HepG2 (cell line): ENCODE results near the gene IL4I1. TPM values are rescaled to one million over a fixed set of nuclear protein-coding genes. Genes with fewer than 3 reads are reported as not detected.

Experiments used
- BORCS8-MEF2B ChIP-seq: sonication (generic); formaldehyde crosslinking; IDR thresholded peaks from 2 replicates; pipeline ENCODE4 v1.8.0; 2022; ENCODE audit warnings: mild to moderate bottlenecking, missing genetic modification reagents
- CENPT ChIP-seq: sonication (generic); formaldehyde crosslinking; IDR thresholded peaks from 2 replicates; pipeline ENCODE4 v1.8.0; 2022; ENCODE audit warnings: low read depth, mild to moderate bottlenecking, moderate library complexity, missing genetic modification reagents
- HIVEP1 ChIP-seq: sonication (generic); formaldehyde crosslinking; IDR thresholded peaks from 2 replicates; pipeline ENCODE4 v1.4.0; 2020; ENCODE audit warnings: mild to moderate bottlenecking, missing genetic modification reagents
- SAP130 ChIP-seq: IDR thresholded peaks from 2 replicates; pipeline ENCODE4 v1.6.1; 2016; ENCODE audit warnings: low read depth
- SNAPC2 ChIP-seq: sonication (generic); formaldehyde crosslinking; IDR thresholded peaks from 2 replicates; pipeline ENCODE4 v1.8.1; 2022; ENCODE audit warnings: mild to moderate bottlenecking, missing genetic modification reagents
- SRSF1 ChIP-seq: fragments of 200-400 bp; formaldehyde crosslinking; optimal IDR thresholded peaks from 2 replicates; pipeline ENCODE3; 2017; ENCODE audit warnings: mild to moderate bottlenecking, low read depth, low read length, moderate library complexity
- polyA plus RNA-seq, 8 experiments: library from polyadenylated mRNA; depleted of rRNA in 3 of 8; stranded (reverse) in 7 of 8; unstranded in 1 of 8; fragments of >200 nt; fragmentation: Illumina TruSeq in 4 of 8; extraction: Trizol in 4 of 8; gene quantifications; 2 replicates each; pipeline versions ENCODE4 v1.2.1 to v1.2.3, GENCODE V29; 2011 to 2016; ENCODE audit warnings: low read depth in 4 of 8, missing spikeins in 1 of 8, mixed read lengths in 1 of 8; ENCODE audit not compliant: insufficient read depth in 1 of 8
- total RNA-seq, 5 experiments: library from RNA; depleted of rRNA; stranded (reverse); fragments of >200 nt; fragmentation: Illumina TruSeq; extraction: Trizol; gene quantifications; 2 replicates each; pipeline ENCODE4 v1.2.3, GENCODE V29; 2016; ENCODE audit warnings: low read depth in 1 of 5
- TF ChIP-seq, protein P1 (sequence below): sonication (generic); formaldehyde crosslinking; IDR thresholded peaks from 2 replicates; pipeline ENCODE4 v1.4.0; 2020; ENCODE audit warnings: missing genetic modification reagents
- TF ChIP-seq, protein P2 (sequence below): sonication (generic); formaldehyde crosslinking; IDR thresholded peaks from 2 replicates; pipeline ENCODE4 v1.5.0; 2020; ENCODE audit warnings: mild to moderate bottlenecking, missing genetic modification reagents, borderline replicate concordance
- TF ChIP-seq, protein P3 (sequence below): sonication (generic); formaldehyde crosslinking; IDR thresholded peaks from 2 replicates; pipeline ENCODE4 v1.4.0; 2020; ENCODE audit warnings: missing genetic modification reagents, mild to moderate bottlenecking, borderline replicate concordance
- TF ChIP-seq, protein P4 (sequence below): sonication (generic); formaldehyde crosslinking; IDR thresholded peaks from 2 replicates; pipeline ENCODE4 v1.8.1; 2023; ENCODE audit warnings: missing genetic modification reagents, inconsistent platforms, borderline replicate concordance
- TF ChIP-seq, protein P5 (sequence below): sonication (generic); formaldehyde crosslinking; IDR thresholded peaks from 2 replicates; pipeline ENCODE4 v1.4.0; 2020; ENCODE audit warnings: missing genetic modification reagents

The IL4I1 gene
- total and polyA plus RNA-seq, 2 of the 13 experiments (the other 11 are each of a cell fraction or from before 2014, with no cell fraction given), result not detected

DNA sequence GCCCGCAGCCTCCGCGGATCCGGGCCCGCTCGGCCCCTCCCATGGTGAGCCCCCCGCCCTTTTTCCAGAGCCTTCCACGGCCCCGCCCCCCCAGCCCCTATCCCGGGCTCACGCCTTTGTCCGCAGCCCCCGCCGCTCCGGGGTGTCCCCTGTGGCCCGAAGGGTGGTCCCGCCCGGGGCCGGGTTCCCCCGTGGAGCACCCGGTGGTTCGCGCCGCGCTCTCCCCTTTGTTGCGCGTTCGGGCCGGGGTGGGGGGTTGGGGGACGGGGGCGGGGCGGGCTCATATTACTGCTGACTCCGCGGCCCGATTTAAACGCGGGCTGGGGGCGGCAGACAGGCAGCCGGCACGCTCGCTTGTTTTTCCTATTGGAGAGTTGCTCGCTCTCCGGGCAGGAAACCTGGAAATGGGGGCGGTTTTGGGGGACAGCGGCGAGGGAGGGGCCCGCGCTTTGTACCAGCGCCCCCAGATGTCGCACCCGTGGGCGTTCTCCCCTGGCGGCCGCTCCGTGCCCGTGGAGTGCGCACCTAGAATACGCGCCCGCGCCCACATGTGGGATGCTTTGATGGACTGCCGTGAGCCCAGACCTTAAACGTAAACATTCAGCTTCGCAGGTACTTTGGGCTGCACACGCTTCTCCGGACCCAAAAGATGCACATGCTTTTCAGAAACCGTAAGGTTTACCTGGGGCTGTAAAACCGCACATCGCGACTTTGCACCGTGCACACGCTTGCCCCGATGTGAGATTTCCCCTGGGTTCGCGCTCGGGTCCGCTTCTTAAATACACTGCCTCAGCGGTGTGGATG, 45.0 kb downstream of the IL4I1 start (continued):
- TF ChIP-seq, protein P1, sequence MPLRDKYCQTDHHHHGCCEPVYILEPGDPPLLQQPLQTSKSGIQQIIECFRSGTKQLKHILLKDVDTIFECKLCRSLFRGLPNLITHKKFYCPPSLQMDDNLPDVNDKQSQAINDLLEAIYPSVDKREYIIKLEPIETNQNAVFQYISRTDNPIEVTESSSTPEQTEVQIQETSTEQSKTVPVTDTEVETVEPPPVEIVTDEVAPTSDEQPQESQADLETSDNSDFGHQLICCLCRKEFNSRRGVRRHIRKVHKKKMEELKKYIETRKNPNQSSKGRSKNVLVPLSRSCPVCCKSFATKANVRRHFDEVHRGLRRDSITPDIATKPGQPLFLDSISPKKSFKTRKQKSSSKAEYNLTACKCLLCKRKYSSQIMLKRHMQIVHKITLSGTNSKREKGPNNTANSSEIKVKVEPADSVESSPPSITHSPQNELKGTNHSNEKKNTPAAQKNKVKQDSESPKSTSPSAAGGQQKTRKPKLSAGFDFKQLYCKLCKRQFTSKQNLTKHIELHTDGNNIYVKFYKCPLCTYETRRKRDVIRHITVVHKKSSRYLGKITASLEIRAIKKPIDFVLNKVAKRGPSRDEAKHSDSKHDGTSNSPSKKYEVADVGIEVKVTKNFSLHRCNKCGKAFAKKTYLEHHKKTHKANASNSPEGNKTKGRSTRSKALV, result 0 out of 2 replicates have a peak, but pooled peaks have one; percentile 18
- TF ChIP-seq CENPT (no peak), HIVEP1 (CRISPR knock-in tag) (0 out of 2 replicates have a peak, but pooled peaks have one; percentile 18), SAP130 (CRISPR knock-in tag) (peak; percentile 41; the same call in 1 of the 2 replicates), SNAPC2 (CRISPR knock-in tag) (no peak), BORCS8-MEF2B (CRISPR knock-in tag) (peak; percentile 44; the same call in 1 of the 2 replicates), SRSF1 (peak; percentile 38)
- TF ChIP-seq, protein P2, sequence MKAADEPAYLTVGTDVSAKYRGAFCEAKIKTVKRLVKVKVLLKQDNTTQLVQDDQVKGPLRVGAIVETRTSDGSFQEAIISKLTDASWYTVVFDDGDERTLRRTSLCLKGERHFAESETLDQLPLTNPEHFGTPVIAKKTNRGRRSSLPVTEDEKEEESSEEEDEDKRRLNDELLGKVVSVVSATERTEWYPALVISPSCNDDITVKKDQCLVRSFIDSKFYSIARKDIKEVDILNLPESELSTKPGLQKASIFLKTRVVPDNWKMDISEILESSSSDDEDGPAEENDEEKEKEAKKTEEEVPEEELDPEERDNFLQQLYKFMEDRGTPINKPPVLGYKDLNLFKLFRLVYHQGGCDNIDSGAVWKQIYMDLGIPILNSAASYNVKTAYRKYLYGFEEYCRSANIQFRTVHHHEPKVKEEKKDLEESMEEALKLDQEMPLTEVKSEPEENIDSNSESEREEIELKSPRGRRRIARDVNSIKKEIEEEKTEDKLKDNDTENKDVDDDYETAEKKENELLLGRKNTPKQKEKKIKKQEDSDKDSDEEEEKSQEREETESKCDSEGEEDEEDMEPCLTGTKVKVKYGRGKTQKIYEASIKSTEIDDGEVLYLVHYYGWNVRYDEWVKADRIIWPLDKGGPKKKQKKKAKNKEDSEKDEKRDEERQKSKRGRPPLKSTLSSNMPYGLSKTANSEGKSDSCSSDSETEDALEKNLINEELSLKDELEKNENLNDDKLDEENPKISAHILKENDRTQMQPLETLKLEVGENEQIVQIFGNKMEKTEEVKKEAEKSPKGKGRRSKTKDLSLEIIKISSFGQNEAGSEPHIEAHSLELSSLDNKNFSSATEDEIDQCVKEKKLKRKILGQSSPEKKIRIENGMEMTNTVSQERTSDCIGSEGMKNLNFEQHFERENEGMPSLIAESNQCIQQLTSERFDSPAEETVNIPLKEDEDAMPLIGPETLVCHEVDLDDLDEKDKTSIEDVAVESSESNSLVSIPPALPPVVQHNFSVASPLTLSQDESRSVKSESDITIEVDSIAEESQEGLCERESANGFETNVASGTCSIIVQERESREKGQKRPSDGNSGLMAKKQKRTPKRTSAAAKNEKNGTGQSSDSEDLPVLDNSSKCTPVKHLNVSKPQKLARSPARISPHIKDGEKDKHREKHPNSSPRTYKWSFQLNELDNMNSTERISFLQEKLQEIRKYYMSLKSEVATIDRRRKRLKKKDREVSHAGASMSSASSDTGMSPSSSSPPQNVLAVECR (CRISPR knock-in tag), result peak; percentile 65
- TF ChIP-seq, protein P3, sequence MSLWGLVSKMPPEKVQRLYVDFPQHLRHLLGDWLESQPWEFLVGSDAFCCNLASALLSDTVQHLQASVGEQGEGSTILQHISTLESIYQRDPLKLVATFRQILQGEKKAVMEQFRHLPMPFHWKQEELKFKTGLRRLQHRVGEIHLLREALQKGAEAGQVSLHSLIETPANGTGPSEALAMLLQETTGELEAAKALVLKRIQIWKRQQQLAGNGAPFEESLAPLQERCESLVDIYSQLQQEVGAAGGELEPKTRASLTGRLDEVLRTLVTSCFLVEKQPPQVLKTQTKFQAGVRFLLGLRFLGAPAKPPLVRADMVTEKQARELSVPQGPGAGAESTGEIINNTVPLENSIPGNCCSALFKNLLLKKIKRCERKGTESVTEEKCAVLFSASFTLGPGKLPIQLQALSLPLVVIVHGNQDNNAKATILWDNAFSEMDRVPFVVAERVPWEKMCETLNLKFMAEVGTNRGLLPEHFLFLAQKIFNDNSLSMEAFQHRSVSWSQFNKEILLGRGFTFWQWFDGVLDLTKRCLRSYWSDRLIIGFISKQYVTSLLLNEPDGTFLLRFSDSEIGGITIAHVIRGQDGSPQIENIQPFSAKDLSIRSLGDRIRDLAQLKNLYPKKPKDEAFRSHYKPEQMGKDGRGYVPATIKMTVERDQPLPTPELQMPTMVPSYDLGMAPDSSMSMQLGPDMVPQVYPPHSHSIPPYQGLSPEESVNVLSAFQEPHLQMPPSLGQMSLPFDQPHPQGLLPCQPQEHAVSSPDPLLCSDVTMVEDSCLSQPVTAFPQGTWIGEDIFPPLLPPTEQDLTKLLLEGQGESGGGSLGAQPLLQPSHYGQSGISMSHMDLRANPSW (CRISPR knock-in tag), result no peak
- TF ChIP-seq, protein P4, sequence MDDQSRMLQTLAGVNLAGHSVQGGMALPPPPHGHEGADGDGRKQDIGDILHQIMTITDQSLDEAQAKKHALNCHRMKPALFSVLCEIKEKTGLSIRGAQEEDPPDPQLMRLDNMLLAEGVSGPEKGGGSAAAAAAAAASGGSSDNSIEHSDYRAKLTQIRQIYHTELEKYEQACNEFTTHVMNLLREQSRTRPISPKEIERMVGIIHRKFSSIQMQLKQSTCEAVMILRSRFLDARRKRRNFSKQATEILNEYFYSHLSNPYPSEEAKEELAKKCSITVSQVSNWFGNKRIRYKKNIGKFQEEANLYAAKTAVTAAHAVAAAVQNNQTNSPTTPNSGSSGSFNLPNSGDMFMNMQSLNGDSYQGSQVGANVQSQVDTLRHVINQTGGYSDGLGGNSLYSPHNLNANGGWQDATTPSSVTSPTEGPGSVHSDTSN, result no peak
- TF ChIP-seq, protein P5, sequence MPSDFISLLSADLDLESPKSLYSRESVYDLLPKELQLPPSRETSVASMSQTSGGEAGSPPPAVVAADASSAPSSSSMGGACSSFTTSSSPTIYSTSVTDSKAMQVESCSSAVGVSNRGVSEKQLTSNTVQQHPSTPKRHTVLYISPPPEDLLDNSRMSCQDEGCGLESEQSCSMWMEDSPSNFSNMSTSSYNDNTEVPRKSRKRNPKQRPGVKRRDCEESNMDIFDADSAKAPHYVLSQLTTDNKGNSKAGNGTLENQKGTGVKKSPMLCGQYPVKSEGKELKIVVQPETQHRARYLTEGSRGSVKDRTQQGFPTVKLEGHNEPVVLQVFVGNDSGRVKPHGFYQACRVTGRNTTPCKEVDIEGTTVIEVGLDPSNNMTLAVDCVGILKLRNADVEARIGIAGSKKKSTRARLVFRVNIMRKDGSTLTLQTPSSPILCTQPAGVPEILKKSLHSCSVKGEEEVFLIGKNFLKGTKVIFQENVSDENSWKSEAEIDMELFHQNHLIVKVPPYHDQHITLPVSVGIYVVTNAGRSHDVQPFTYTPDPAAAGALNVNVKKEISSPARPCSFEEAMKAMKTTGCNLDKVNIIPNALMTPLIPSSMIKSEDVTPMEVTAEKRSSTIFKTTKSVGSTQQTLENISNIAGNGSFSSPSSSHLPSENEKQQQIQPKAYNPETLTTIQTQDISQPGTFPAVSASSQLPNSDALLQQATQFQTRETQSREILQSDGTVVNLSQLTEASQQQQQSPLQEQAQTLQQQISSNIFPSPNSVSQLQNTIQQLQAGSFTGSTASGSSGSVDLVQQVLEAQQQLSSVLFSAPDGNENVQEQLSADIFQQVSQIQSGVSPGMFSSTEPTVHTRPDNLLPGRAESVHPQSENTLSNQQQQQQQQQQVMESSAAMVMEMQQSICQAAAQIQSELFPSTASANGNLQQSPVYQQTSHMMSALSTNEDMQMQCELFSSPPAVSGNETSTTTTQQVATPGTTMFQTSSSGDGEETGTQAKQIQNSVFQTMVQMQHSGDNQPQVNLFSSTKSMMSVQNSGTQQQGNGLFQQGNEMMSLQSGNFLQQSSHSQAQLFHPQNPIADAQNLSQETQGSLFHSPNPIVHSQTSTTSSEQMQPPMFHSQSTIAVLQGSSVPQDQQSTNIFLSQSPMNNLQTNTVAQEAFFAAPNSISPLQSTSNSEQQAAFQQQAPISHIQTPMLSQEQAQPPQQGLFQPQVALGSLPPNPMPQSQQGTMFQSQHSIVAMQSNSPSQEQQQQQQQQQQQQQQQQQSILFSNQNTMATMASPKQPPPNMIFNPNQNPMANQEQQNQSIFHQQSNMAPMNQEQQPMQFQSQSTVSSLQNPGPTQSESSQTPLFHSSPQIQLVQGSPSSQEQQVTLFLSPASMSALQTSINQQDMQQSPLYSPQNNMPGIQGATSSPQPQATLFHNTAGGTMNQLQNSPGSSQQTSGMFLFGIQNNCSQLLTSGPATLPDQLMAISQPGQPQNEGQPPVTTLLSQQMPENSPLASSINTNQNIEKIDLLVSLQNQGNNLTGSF (CRISPR knock-in tag), result 0 out of 2 replicates have a peak, but pooled peaks have one; percentile 31
